AG04449 (cell line): ENCODE data around the gene KCNE4.

Experiments
- CTCF ChIA-PET: fragments of 350-600 bp; formaldehyde crosslinking; extraction: SDS; loops from one replicate; lab custom pipeline; 2021; ENCODE audit warnings: antibody characterized with exemption; lab: Yijun Ruan, JAX
- POLR2A ChIA-PET: fragments of 400-600, 350-600 bp; formaldehyde crosslinking; extraction: SDS; loops from one replicate; lab custom pipeline; 2020; ENCODE audit warnings: antibody characterized with exemption, inconsistent platforms; lab: Yijun Ruan, JAX
- DNase-seq: peaks from one replicate; pipeline ENCODE4 v3.0.0-alpha.2; 2010; ENCODE audit warnings: low read depth, low spot score
- H3K4me3 ChIP-seq: 2 replicates; pipeline ENCODE4 v1.5.1; 2011; ENCODE audit warnings: low read depth, mild to moderate bottlenecking, control low read depth, low read length
- TF ChIP-seq, protein P1 (sequence below): IDR thresholded peaks from one replicate; pipeline ENCODE4 v1.5.1; 2011; ENCODE audit warnings: mild to moderate bottlenecking, moderate library complexity, low read length, control low read depth, inconsistent platforms; ENCODE audit not compliant: insufficient read depth; ENCODE audit errors: missing control alignments

The KCNE4 gene

DNA sequence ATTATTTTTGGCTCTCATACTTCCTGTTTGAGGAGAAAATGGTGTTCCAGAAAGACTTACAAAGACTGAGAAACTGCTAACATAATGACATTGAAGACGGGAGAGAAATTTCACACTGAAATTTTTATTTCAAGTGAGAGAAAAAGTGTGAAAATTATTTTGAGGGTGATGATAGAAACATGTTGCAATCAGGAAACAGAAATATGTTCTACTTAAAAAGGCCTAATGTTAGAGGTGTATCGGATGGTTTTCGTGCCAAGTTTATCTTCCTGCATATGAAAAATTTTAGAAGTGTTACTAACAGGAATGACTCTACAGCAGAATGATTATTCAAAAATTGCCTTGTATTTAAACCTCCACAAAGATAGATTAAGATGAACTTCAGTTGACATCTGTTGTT, 50.5 kb downstream of the KCNE4 start:
- H3K4me3 ChIP-seq, result no peak overlapping the region
- ChIA-PET CTCF (interaction anchor here (0.6 to 6.4 kb wide), 11 partner anchors 10 to 187 kb away, joined by 3 to 55 read pairs (median 4); no protein-coding TSS in a partner anchor), POLR2A (no interaction called here)
- no peak for DNase-seq
- TF ChIP-seq, protein P1, sequence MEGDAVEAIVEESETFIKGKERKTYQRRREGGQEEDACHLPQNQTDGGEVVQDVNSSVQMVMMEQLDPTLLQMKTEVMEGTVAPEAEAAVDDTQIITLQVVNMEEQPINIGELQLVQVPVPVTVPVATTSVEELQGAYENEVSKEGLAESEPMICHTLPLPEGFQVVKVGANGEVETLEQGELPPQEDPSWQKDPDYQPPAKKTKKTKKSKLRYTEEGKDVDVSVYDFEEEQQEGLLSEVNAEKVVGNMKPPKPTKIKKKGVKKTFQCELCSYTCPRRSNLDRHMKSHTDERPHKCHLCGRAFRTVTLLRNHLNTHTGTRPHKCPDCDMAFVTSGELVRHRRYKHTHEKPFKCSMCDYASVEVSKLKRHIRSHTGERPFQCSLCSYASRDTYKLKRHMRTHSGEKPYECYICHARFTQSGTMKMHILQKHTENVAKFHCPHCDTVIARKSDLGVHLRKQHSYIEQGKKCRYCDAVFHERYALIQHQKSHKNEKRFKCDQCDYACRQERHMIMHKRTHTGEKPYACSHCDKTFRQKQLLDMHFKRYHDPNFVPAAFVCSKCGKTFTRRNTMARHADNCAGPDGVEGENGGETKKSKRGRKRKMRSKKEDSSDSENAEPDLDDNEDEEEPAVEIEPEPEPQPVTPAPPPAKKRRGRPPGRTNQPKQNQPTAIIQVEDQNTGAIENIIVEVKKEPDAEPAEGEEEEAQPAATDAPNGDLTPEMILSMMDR, result no peak

DNA sequence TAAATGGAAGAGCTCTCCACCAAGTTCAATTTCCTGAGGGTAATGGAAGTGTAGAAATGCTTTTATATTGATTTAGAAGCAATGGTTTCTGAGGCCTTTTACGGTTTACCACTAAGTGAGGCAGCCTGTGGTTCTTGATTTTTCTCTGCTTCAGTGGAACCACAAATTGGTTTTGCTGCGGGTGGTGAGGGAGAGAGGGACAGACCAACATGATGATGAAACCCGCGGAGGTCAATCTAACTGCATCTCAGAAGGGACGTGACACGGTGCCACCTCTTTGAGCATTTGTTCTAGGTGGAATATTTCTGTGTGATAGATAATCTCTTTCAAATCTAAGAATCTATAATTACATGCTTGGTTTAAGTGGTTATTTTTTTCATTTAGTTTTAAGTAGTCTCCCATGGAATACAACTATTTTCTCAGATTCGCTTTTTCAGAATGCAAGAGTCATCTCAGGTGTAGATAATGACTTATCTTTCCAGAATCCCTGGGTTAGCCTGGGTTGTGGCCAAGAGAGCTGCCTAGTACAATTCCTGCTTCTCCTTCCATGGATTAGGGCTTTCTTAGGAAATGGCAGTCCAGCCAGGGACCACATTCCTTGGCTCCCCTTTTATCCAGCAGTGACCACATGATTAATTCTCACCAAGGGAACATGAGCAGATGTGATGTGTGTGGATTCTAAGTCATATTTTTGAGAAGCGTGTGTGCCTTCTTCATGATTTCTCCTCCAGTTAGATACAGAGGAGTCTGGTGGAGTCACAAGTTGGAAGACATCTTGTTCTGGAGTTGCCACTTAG, 52.5 kb downstream of the KCNE4 start:
- ChIA-PET POLR2A (no interaction called here), CTCF (interaction anchor here (1.0 to 6.4 kb wide), 4 partner anchors 16 to 189 kb away, joined by 3 to 55 read pairs (median 8); no protein-coding TSS in a partner anchor)
- H3K4me3 ChIP-seq, result no peak overlapping the region
- TF ChIP-seq, protein P1, result no peak
- DNase-seq, result no peak
